Lower leg skin (tissue), 4 donors: ENCODE results near the gene WDR81. TPM values are rescaled to one million over a fixed set of nuclear protein-coding genes. Genes with fewer than 3 reads are reported as not detected.
"Not testable (repeated sequence)": the region's sequence is repeated elsewhere in the genome, so short reads cannot be mapped to it uniquely, and the experiment has no call there.

ENCODE experiments used
- DNase-seq, 2 donors: peaks; one replicate each; pipeline ENCODE4 v3.0.0-alpha.2; 2019; ENCODE audit warnings: low spot score in 2 of 2
- H3K4me3 ChIP-seq: fragments of 200-600 bp; sonication (generic); 2 replicates; pipeline ENCODE4 v1.5.1; 2017; ENCODE audit warnings: mild to moderate bottlenecking, low read depth; ENCODE audit not compliant: poor library complexity, severe bottlenecking
- POLR2A ChIP-seq, 2 donors: fragments of 450-650 bp; IDR thresholded peaks; one replicate each; pipeline ENCODE4 v1.6.1; 2016 to 2017; ENCODE audit warnings: antibody characterized with exemption in 2 of 2, mild to moderate bottlenecking in 1 of 2, moderate library complexity in 1 of 2
- WGBS, 2 donors: methylation state at CpG; one replicate each; pipeline ENCODE4 v1.1.5; 2018; 5-methylcytosine and 5-hydroxymethylcytosine counted together
- intact Hi-C: fragments of 100-400 bp; cut with DNase I; formaldehyde crosslinking; loops from one replicate; pipeline ENCODE4 v1.15.0; 2023; ENCODE audit warnings: low total_unique reads
- total RNA-seq, 4 donors: library from RNA; depleted of rRNA; stranded (reverse); fragments of >200 nt; gene quantifications; one replicate each; pipeline ENCODE4 v1.1.0, GENCODE V29; 2016
- TF ChIP-seq, protein P1 (sequence below), 3 donors: fragments of 450-650 bp; IDR thresholded peaks; one replicate each; pipeline ENCODE4 v1.5.1; 2016; ENCODE audit warnings: antibody characterized with exemption in 3 of 3, mild to moderate bottlenecking in 3 of 3, moderate library complexity in 2 of 3

Gene WDR81
- total RNA-seq, 4 donors from 2014 or later = 42.9 to 64.4 (median 49.2) TPM

DNA sequence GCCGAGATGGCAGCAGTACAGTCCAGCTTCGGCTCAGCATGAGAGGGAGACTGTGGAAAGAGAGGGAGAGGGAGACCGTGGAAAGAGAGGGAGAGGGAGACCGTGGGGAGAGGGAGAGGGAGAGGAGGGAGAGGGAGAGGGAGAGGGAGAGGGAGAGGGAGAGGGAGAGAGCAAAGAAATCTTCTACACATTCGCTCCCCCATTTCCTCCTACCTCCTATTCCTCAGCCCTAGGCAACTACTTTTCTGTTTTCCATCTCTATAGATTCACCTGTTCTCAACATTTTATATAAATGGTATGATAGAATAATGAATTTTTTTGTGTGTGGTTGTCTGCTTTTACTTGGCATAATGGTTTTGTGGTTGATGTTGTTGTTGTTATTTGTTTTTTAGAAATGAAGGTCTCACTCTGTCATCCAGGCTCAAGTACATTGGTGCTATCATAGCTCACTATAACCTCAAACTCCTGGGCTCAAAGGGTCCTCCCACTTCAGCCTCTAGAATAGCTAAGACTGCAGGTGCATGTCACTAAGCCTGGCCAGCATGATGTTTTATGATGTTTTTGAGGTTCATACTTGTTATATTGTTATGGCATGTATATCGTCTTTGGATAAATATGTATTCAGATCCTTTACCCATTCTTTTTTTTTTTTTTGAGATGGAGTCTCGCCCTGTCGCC is 33.8 kb upstream of the WDR81 start:
- 78 to 87% methylated on average over 8 of the region's 8 CpGs for WGBS, 2 donors
- intact Hi-C loops = no loop called here
- no peak for TF ChIP-seq POLR2A (IDR thresholded peaks at IDR 0.05)
- TF ChIP-seq, protein P1, sequence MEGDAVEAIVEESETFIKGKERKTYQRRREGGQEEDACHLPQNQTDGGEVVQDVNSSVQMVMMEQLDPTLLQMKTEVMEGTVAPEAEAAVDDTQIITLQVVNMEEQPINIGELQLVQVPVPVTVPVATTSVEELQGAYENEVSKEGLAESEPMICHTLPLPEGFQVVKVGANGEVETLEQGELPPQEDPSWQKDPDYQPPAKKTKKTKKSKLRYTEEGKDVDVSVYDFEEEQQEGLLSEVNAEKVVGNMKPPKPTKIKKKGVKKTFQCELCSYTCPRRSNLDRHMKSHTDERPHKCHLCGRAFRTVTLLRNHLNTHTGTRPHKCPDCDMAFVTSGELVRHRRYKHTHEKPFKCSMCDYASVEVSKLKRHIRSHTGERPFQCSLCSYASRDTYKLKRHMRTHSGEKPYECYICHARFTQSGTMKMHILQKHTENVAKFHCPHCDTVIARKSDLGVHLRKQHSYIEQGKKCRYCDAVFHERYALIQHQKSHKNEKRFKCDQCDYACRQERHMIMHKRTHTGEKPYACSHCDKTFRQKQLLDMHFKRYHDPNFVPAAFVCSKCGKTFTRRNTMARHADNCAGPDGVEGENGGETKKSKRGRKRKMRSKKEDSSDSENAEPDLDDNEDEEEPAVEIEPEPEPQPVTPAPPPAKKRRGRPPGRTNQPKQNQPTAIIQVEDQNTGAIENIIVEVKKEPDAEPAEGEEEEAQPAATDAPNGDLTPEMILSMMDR (IDR thresholded peaks at IDR 0.05) = no peak
- DNase-seq = no peak
- H3K4me3 ChIP-seq = no peak overlapping the region

DNA sequence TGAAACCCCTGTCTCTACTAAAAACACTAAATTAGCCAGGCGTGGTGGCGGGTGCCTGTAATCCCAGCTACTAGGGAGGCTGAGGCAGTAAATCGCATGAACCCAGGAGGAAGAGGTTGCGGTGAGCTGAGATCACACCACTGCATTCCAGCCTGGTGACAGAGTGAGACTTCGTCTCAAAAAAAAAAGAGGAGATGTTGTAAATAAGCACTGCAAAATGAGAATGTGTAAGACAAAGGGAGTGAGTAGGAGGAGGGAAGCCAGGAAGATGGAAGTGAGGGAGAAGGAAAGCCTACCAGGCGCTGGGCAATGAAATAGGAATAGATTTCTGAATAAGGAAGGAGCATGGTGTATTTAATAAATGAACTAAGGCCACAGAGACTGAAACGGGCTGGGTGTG is 31.2 kb upstream of the WDR81 start:
- 85 to 93% methylated on average over 7 of the region's 7 CpGs for WGBS, 2 donors

DNA sequence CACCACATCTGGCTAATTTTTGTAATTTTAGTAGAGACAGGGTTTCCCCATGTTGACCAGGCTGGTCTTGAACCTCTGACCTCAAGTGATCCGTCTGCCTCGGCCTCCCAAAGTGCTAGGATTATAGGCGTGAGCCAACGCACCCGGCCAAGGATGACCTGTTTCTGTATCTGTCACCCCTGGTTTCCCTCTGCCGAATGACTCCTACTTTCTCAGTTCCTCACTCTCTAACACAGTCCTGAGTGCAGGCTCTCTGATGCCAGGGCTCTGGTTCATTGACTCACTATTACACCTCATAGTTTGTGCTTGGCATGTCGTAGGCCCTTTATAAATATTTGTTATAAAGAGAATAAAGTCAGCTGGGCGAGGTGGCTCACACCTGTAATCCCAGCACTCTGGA is 29.1 kb upstream of the WDR81 start:
- WGBS, 2 donors = 86 to 89% methylated on average over 8 of the region's 8 CpGs
- TF ChIP-seq POLR2A (IDR thresholded peaks at IDR 0.05) = no peak
- TF ChIP-seq, protein P1 (IDR thresholded peaks at IDR 0.05) = no peak
- intact Hi-C loops = no loop called here
- DNase-seq = no peak
- no peak overlapping the region for H3K4me3 ChIP-seq

More for the DNA sequence above, 31.2 kb upstream of the WDR81 start:
- no peak overlapping the region for H3K4me3 ChIP-seq
- intact Hi-C loops = no loop called here
- TF ChIP-seq POLR2A (IDR thresholded peaks at IDR 0.05) = no peak
- TF ChIP-seq, protein P1 (IDR thresholded peaks at IDR 0.05) = no peak
- DNase-seq = no peak

DNA sequence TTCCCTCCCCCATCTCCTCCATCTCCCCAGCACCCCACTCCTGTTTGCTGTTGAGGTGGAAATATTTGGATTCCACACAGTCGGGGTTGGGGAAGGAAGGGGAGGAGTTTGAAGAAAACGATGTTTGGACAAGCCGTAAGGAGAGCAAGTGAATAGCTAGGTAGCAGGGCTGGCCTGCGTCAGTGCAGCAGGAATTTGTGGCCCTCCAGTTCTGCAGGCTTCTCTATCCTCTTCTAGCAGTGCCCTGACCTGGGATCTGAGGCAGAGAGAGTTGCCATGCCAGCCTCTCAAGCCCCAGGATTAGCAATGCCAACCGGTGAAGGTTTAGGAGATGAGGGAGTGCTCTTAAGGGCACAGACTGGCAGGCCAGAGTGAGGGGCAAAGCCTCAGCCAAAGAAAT is 26.8 kb upstream of the WDR81 start:
- intact Hi-C loops = no loop called here
- WGBS, 2 donors = 62% methylated on average over 5 of the region's 5 CpGs
- no peak for DNase-seq
- TF ChIP-seq POLR2A (IDR thresholded peaks at IDR 0.05) = no peak
- TF ChIP-seq, protein P1 (IDR thresholded peaks at IDR 0.05) = no peak
- no peak overlapping the region for H3K4me3 ChIP-seq

DNA sequence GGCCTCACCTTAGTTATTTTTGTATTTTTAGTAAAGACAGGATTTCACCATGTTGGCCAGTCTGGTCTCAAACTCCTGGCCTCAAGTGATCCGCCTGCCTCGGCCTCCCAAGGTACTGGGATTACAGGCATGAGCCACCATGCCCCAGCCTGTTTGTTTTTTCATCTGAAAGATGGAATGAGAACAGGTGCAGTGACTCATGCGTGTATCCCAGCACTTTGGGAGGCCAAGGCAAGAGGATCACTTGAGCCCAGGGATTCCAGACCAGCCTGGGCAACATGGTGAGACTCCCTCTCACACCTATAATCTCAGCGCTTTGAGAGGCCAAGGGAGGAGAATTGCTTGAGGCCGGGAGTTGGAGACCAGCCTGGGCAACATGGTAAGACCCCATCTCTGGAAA is 24.6 kb upstream of the WDR81 start:
- DNase-seq, intact Hi-C loops, H3K4me3 ChIP-seq: not testable (repeated sequence)
- 83 to 89% methylated on average over 5 of the region's 5 CpGs for WGBS, 2 donors

DNA sequence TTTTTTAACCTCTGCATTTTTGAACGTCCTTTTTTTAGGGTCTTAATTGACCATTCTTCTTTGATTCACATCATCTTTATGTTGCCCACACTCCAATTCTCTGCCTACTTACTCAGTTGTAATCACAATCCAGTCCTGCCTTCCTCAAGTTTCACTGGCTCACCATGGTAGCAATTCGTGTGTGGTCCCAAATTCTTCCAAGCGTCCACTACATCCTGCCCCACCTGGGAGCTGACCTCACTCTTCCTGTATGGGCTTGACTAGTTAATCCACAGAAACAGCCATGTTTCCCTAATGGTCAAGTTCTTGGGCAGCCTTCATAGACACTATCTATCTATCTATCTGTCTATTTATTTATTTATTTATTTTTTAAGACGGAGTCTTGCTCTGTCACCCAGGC is 21.4 kb upstream of the WDR81 start:
- H3K4me3 ChIP-seq = no peak overlapping the region
- DNase-seq = no peak
- intact Hi-C loops = no loop called here
- no peak for TF ChIP-seq POLR2A (IDR thresholded peaks at IDR 0.05)
- TF ChIP-seq, protein P1 (IDR thresholded peaks at IDR 0.05) = no peak
- 57 to 70% methylated on average over 4 of the region's 4 CpGs for WGBS, 2 donors
